B cell (primary cell): ENCODE measurements around the gene VAV2. TPM values are rescaled to one million over a fixed set of nuclear protein-coding genes. Genes with fewer than 3 reads are reported as not detected.

Source experiments
- ATAC-seq: fragments of 200-7000 bp; cut with Tn5 transposase; one replicate; pipeline ENCODE4 v1.10.0; 2021; ENCODE audit warnings: low read depth, mild to moderate bottlenecking, moderate number of reproducible peaks, moderate library complexity
- CTCF ChIA-PET: fragments of 350-600 bp; sonication (Branson Sonifier 250); formaldehyde crosslinking; loops from one replicate; lab custom pipeline; 2021; ENCODE audit warnings: antibody characterized with exemption, inconsistent platforms; lab: Charles Lee
- POLR2A ChIA-PET: fragments of 350-600 bp; sonication (Branson Sonifier 250); formaldehyde crosslinking; loops from one replicate; lab custom pipeline; 2021; ENCODE audit warnings: antibody characterized with exemption; lab: Charles Lee
- DNase-seq: peaks from one replicate; pipeline ENCODE4 v3.0.0; 2013
- H2AFZ ChIP-seq: 2 replicates; pipeline ENCODE4 v1.6.1; 2012; ENCODE audit warnings: mild to moderate bottlenecking, low read depth, low read length; ENCODE audit not compliant: insufficient read depth, poor library complexity, severe bottlenecking
- H3K27ac ChIP-seq, 2 donors: 1 replicate in 1 of 2; 2 replicates in 1 of 2; pipeline ENCODE4 v1.5.1; 2012 to 2013; ENCODE audit warnings: low read length in 2 of 2, mild to moderate bottlenecking in 2 of 2, moderate library complexity in 1 of 2
- H3K27me3 ChIP-seq, 4 experiments: fragments of 200-600 bp in 1 of 4; sonication (generic) in 1 of 4; replicated peaks in 1 of 4; 1 replicate in 2 of 4; 2 replicates in 2 of 4; pipeline versions ENCODE4 v1.6.1 to v1.7.0; 2013 to 2016; ENCODE audit warnings: low read length in 3 of 4, mild to moderate bottlenecking in 2 of 4, mixed read lengths in 1 of 4, moderate library complexity in 1 of 4; ENCODE audit not compliant: insufficient read depth in 4 of 4, control insufficient read depth in 3 of 4; ENCODE audit errors: control extremely low read depth in 1 of 4
- H3K36me3 ChIP-seq, 2 experiments: replicated peaks in 1 of 2; 1 replicate in 1 of 2; 2 replicates in 1 of 2; pipeline versions ENCODE4 v1.6.1 to v1.7.1; 2013; ENCODE audit warnings: low read length in 1 of 2; ENCODE audit not compliant: insufficient read depth in 2 of 2, control insufficient read depth in 1 of 2; ENCODE audit errors: control extremely low read depth in 1 of 2, extremely low read depth in 1 of 2
- H3K4me1 ChIP-seq, 2 donors: fragments of 200-600 bp in 1 of 2; sonication (generic) in 1 of 2; 1 replicate in 1 of 2; 2 replicates in 1 of 2; pipeline versions ENCODE4 v1.5.1 to v1.6.1; 2013 to 2017; ENCODE audit warnings: low read length in 2 of 2; ENCODE audit not compliant: control insufficient read depth in 2 of 2, insufficient read depth in 2 of 2
- H3K4me2 ChIP-seq: replicated peaks from 2 replicates; pipeline ENCODE3; 2012; ENCODE audit warnings: mild to moderate bottlenecking, low read depth, low read length; ENCODE audit not compliant: poor library complexity, severe bottlenecking
- H3K4me3 ChIP-seq, 5 experiments: fragments of 200-600 bp in 1 of 5; sonication (generic) in 1 of 5; 1 replicate in 3 of 5; 2 replicates in 2 of 5; pipeline versions ENCODE4 v1.5.1 to v1.7.0; 2011 to 2016; ENCODE audit warnings: low read length in 4 of 5, mild to moderate bottlenecking in 4 of 5, low read depth in 2 of 5, control low read depth in 1 of 5, moderate library complexity in 1 of 5; ENCODE audit not compliant: insufficient read depth in 1 of 5; ENCODE audit errors: control extremely low read depth in 1 of 5, extremely low read depth in 1 of 5
- H3K79me2 ChIP-seq: fragments of 200-600 bp; sonication (generic); one replicate; pipeline ENCODE4 v1.6.0; 2016; ENCODE audit warnings: low read length; ENCODE audit not compliant: control insufficient read depth, insufficient read depth
- H3K9ac ChIP-seq: fragments of 200-600 bp; sonication (generic); 2 replicates; pipeline ENCODE4 v1.6.1; 2017; ENCODE audit warnings: mild to moderate bottlenecking, low read length, moderate library complexity
- H3K9me3 ChIP-seq, 3 donors: one replicate each; pipeline versions ENCODE4 v1.6.1 to v1.7.1; 2013; ENCODE audit warnings: low read length in 2 of 3; ENCODE audit not compliant: control insufficient read depth in 2 of 3, insufficient read depth in 1 of 3; ENCODE audit errors: control extremely low read depth in 1 of 3
- H4K20me1 ChIP-seq: 2 replicates; pipeline ENCODE4 v1.6.0; 2012; ENCODE audit warnings: mild to moderate bottlenecking, low read length; ENCODE audit not compliant: insufficient read depth, control insufficient read depth, poor library complexity, severe bottlenecking
- H3K27ac Mint-ChIP-seq: one replicate; pipeline ENCODE4 v1.8.0; 2021; ENCODE audit warnings: mixed read lengths
- H3K27me3 Mint-ChIP-seq: one replicate; pipeline ENCODE4 v1.8.0; 2021; ENCODE audit warnings: mixed read lengths
- H3K4me1 Mint-ChIP-seq: one replicate; pipeline ENCODE4 v1.8.0; 2021; ENCODE audit warnings: mixed read lengths
- H3K4me3 Mint-ChIP-seq: one replicate; pipeline ENCODE4 v1.8.0; 2021; ENCODE audit warnings: mixed read lengths
- H3K9me3 Mint-ChIP-seq: one replicate; pipeline ENCODE4 v1.8.0; 2022; ENCODE audit warnings: mixed read lengths; ENCODE audit not compliant: insufficient read depth
- CTCF ChIP-seq: fragments of 200-600 bp; IDR thresholded peaks from one replicate; pipeline ENCODE4 v1.8.0; 2022; ENCODE audit warnings: antibody characterized with exemption, mild to moderate bottlenecking
- EZH2 ChIP-seq: IDR thresholded peaks from 2 replicates; pipeline ENCODE4 v1.6.1; 2012; ENCODE audit warnings: borderline replicate concordance, low read depth, mild to moderate bottlenecking, moderate library complexity, low read length; ENCODE audit not compliant: insufficient read depth, poor library complexity, severe bottlenecking
- WGBS: methylation state at CpG from one replicate; pipeline ENCODE4 v1.1.5; 2013; ENCODE audit warnings: missing lambda C conversion rate; ENCODE audit not compliant: insufficient coverage; 5-methylcytosine and 5-hydroxymethylcytosine counted together
- intact Hi-C: fragments of 100-400 bp; cut with micrococcal nuclease; formaldehyde crosslinking; loops from one replicate; pipeline ENCODE4 v1.10.0; 2022
- polyA plus RNA-seq: library from polyadenylated mRNA; depleted of rRNA; stranded (reverse); fragments of >200 nt; gene quantifications from 2 replicates; pipeline ENCODE4 v1.2.3, GENCODE V29; 2012
- total RNA-seq, 2 donors: library from RNA; stranded (reverse); fragments of 120-200 nt in 1 of 2; gene quantifications; 1 replicate in 1 of 2; 2 replicates in 1 of 2; pipeline versions ENCODE4 v1.2.3 to v1.2.4, GENCODE V29; 2013 to 2022

The VAV2 gene
- total and polyA plus RNA-seq, 2 donors (not counting 1 experiment from before 2014, with no cell fraction given): 34.4 to 128 TPM

- ChIA-PET POLR2A (no interaction called here), CTCF (no interaction called here)
- no peak overlapping the region for H2AFZ ChIP-seq
- H3K9me3 Mint-ChIP-seq: no peaks in the 10 kb centered on the region
- peaks cover 22 to 24% of the 10 kb centered on the region in 2 donors for H3K4me1 ChIP-seq
- H3K4me3 ChIP-seq: no peak overlapping the region
- no peaks in the 10 kb centered on the region for H3K27me3 ChIP-seq
- intact Hi-C loops: no loop called here
- H3K27ac Mint-ChIP-seq: no peak overlapping the region
- H3K79me2 ChIP-seq: peaks cover 93% of the 10 kb centered on the region
- no peak overlapping the region for H3K4me2 ChIP-seq
- no peak overlapping the region for H3K9ac ChIP-seq
- ATAC-seq (no peak), DNase-seq (no peak)
- peaks cover 93% of the 10 kb centered on the region for H4K20me1 ChIP-seq
- TF ChIP-seq EZH2 (no peak), CTCF (no peak)
- 100% methylated on average over 5 of the region's 5 CpGs for WGBS
- H3K4me1 Mint-ChIP-seq: peaks cover 43% of the 10 kb centered on the region
- no peaks in the 10 kb centered on the region for H3K9me3 ChIP-seq
- H3K4me3 Mint-ChIP-seq: no peak overlapping the region
- no peak overlapping the region for H3K27ac ChIP-seq
- no peaks in the 10 kb centered on the region for H3K27me3 Mint-ChIP-seq
- H3K36me3 ChIP-seq: peaks cover 0 to 2% of the 10 kb centered on the region in 2 experiments
These were observed 148.9 kb downstream of the VAV2 start for GRCh38 chr9:133843250-133843649.

- POLR2A ChIA-PET: no interaction called here
These were observed 149.3 kb downstream of the VAV2 start for GRCh38 chr9:133842721-133843227.

More at GRCh38 chr9:133842721-133843227, 149.3 kb downstream of the VAV2 start:
- Mint-ChIP-seq H3K4me3 (no peak overlapping the region), H3K27ac (no peak overlapping the region), H3K9me3 (no peaks in the 10 kb centered on the region), H3K4me1 (peaks cover 46% of the 10 kb centered on the region), H3K27me3 (no peaks in the 10 kb centered on the region)
- TF ChIP-seq EZH2 (no peak), CTCF (no peak)
- Histone ChIP-seq H3K4me2 (no peak overlapping the region), H4K20me1 (peaks cover 95% of the 10 kb centered on the region), H3K4me3 (no peak overlapping the region), H3K36me3 (peaks cover 0 to 2% of the 10 kb centered on the region in 2 experiments), H3K27me3 (no peaks in the 10 kb centered on the region), H3K27ac (no peak overlapping the region), H2AFZ (no peak overlapping the region), H3K9me3 (no peaks in the 10 kb centered on the region), H3K79me2 (peaks cover 93% of the 10 kb centered on the region), H3K9ac (no peak overlapping the region), H3K4me1 (peaks cover 22 to 24% of the 10 kb centered on the region in 2 donors)
- WGBS: 98% methylated on average over 23 of the region's 23 CpGs
- CTCF ChIA-PET: no interaction called here
- ATAC-seq (no peak), DNase-seq (no peak)
- intact Hi-C loops: no loop called here
